ENCODE data around the gene SLC25A52. TPM values are rescaled to one million over a fixed set of nuclear protein-coding genes. Genes with fewer than 3 reads are reported as not detected.
A peak's percentile ranks its signal among the peaks of the same experiment; 100 is the strongest.
"Not testable (repeated sequence)": the region's sequence is repeated elsewhere in the genome, so short reads cannot be mapped to it uniquely, and the experiment has no call there.

SLC25A52 gene
- total RNA-seq, 1 donor from 2014 or later: not detected

DNA sequence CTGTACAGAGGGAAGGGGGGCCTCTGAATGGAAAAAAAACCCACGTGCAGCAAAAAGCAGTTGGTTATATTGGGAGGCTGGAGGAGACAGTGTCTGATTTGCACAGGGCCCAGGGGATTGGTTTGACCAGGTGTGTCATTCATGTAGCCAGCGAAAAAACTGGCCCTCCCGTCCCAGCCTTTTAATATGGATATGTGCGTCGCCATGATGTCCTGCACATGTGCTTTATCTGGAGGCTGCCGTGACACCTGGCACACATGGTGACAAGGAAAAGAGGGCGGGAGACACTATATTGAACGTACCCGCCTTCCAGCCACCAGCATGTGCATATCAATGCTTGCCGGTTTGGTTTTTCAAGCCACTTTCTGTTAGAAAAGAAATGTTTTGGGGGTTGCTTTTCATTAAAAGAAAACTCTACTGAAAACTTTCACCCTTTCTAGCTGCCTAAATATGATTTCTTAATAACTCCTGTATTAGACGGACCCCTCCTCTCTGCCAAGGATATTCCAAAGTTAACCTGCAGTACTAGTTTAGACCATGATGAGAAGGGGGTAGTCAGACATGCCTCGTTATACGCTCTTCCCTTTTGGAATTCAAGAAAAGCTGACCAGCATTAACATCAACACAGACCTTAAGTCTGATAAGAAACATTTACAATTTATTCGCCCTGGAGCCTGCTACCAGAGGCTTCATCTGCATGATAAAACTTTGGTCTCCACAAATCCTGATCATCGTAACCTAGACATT lies 16.2 kb downstream of the SLC25A52 start:
- ATAC-seq (ENCODE audit: poor library complexity): no peak
- intact Hi-C loops (cut with DNase I): loop anchor here (5.0 kb wide), 2 partner anchors 73 to 233 kb away; no protein-coding TSS in a partner anchor
- DNase-seq: no peak

DNA sequence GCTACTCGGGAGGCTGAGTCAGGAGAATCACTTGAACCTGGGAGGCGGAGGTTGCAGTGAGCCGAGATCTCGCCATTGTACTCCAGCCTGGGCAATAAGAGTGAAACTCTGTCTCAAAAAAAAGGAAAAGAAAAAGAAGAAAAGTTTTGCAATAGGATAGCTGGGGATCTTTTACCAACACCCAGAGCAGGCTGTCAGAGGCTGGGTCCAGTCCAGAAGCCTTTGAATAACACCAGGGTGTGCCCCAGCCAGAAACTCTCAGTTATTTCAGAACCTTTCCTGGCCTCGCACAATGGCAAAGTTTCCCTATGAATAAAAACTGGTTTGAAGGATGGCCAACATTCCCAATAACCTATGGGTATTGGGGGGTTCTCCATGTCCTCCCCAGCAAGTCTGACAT lies 17.1 kb downstream of the SLC25A52 start:
- peak; percentile 68 for DNase-seq
- intact Hi-C loops (cut with DNase I): loop anchor here (5.0 kb wide), 1 partner anchor 74 kb away; no protein-coding TSS in a partner anchor
- peak; percentile 83 for ATAC-seq (ENCODE audit: poor library complexity)

- intact Hi-C loops (cut with DNase I): loop anchor here (5.0 kb wide), 1 partner anchor 76 kb away; no protein-coding TSS in a partner anchor
- ATAC-seq (ENCODE audit: poor library complexity) (peak; percentile 49), DNase-seq (no peak)
Measured at GRCh38 chr18:31741097-31741735, 19.5 kb downstream of the SLC25A52 start.

- no peak for DNase-seq
Measured at GRCh38 chr18:31740180-31740579, 20.5 kb downstream of the SLC25A52 start.

GRCh38 chr18:31739651-31740050 lies 21.0 kb downstream of the SLC25A52 start:
- ATAC-seq (ENCODE audit: poor library complexity) (no peak), DNase-seq (no peak)
- intact Hi-C loops (cut with DNase I): loop anchor here (5.0 kb wide), 1 partner anchor 78 kb away; no protein-coding TSS in a partner anchor

More at GRCh38 chr18:31740180-31740579, 20.5 kb downstream of the SLC25A52 start:
- no peak for ATAC-seq (ENCODE audit: poor library complexity)
- intact Hi-C loops (cut with DNase I): loop anchor here (5.0 kb wide), 1 partner anchor 77 kb away; no protein-coding TSS in a partner anchor

GRCh38 chr18:31738460-31739407 lies 21.9 kb downstream of the SLC25A52 start:
- DNase-seq: no peak
- ATAC-seq (ENCODE audit: poor library complexity): no peak
- intact Hi-C loops (cut with DNase I): no loop called here

DNA sequence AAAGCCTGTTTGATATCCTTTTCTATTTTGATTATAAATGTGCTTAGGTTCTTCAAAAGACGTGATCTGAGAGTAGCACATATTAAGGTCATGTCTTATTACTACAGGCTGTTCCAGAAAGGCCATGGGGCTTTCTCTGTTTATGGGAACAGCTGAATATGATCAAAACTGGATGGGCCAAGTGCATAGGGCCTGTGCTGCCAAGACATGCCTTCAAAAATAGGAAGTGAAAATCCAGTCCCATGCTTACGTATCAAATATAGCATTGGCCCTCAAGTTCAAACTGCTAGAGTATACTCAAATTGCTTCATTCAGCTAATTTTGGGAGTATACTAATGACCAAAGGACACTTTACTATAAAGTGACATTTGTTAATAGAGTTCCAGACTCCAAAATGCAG lies 24.1 kb downstream of the SLC25A52 start:
- intact Hi-C loops (cut with DNase I): no loop called here
- ATAC-seq (ENCODE audit: poor library complexity): peak; percentile 25

GRCh38 chr18:31731628-31732027 lies 29.1 kb downstream of the SLC25A52 start:
- ATAC-seq (ENCODE audit: poor library complexity) (no peak), DNase-seq (no peak)
- intact Hi-C loops (cut with DNase I): no loop called here

More for the DNA sequence above, 24.1 kb downstream of the SLC25A52 start:
- DNase-seq: no peak

DNA sequence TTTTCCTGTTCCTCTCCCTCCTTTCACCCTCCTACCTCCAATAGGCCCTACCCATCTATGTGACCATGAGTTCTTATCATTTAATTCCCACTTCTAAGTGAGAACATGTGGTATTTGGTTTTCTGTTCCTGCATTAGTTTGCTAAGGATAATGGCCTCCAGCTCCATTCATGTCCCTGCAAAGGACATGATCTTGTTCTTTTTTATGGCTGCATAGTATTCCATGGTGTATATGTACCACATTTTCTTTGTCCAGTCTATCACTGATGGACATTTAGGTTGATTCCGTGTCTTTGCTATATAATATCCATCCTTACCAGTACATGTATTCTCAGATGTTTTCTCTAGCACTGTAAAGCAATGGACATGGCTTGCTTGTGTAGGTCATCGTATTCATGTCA lies 31.5 kb downstream of the SLC25A52 start:
- DNase-seq; intact Hi-C loops (cut with DNase I); ATAC-seq (ENCODE audit: poor library complexity): not testable (repeated sequence)

GRCh38 chr18:31723990-31724711 lies 36.5 kb downstream of the SLC25A52 start:
- ATAC-seq (ENCODE audit: poor library complexity) (peak; percentile 87), DNase-seq (peak; percentile 68)
- intact Hi-C loops (cut with DNase I): loop anchor here (5.0 kb wide), 1 partner anchor 167 kb away; no protein-coding TSS in a partner anchor

DNA sequence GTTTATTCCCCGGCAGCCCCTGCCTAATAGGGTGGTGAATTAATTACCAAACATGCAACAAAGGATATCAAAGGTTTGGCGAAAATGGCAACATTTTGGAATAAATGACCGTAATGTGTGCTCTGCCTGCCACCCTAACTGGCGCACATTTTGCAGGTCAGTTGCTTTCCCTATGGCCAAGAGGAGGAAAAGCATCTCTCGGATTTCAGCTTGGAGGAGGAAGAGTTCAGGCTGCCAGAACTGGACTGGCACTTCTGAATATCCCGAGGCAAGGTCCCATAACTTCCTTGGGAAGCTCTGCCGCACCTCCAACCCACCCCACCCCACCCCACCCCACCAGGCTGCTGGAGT lies 37.1 kb downstream of the SLC25A52 start:
- DNase-seq: no peak
- intact Hi-C loops (cut with DNase I): loop anchor here (5.0 kb wide), 1 partner anchor 166 kb away; no protein-coding TSS in a partner anchor
- ATAC-seq (ENCODE audit: poor library complexity): peak; percentile 41

DNA sequence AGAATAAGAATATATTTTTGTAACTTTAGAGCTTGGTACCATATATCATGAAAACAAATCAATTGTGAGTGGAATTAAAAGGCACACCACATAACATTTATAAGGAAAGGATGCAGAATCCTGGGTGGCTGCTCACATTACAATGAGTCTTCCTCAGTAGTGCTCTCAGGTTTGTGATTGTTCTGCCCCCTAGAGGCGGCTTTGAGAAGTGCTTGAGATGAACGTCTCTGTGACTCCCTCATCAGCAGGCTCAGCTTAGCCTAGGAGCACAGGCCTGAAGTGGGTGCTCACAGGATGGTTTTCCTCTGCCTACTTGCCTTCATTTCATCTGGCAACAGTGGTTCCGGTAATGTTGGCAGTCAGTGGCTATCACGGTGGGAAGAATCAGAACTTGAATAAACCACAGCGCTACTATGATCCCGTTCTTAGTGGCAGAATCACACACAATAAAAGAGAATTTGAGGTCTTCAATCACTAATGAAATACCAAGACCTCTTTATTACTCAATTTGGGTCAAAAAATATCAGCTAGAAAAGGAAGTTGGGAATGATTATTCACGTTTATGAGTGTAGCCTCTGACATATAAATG lies 38.2 kb downstream of the SLC25A52 start:
- intact Hi-C loops (cut with DNase I): loop anchor here (5.0 kb wide), 1 partner anchor 165 kb away; no protein-coding TSS in a partner anchor
- peak; percentile 85 for ATAC-seq (ENCODE audit: poor library complexity)
- peak; percentile 75 for DNase-seq

GRCh38 chr18:31721601-31722000 lies 39.1 kb downstream of the SLC25A52 start:
- DNase-seq: no peak
- ATAC-seq (ENCODE audit: poor library complexity): peak; percentile 4
- intact Hi-C loops (cut with DNase I): loop anchor here (5.0 kb wide), 1 partner anchor 164 kb away; no protein-coding TSS in a partner anchor

GRCh38 chr18:31720867-31721266 lies 39.8 kb downstream of the SLC25A52 start:
- DNase-seq (no peak), ATAC-seq (ENCODE audit: poor library complexity) (peak; percentile 32)
- intact Hi-C loops (cut with DNase I): loop anchor here (5.0 kb wide), 1 partner anchor 164 kb away; no protein-coding TSS in a partner anchor

GRCh38 chr18:31719363-31720006 lies 41.2 kb downstream of the SLC25A52 start:
- DNase-seq (no peak), ATAC-seq (ENCODE audit: poor library complexity) (no peak)
- intact Hi-C loops (cut with DNase I): loop anchor here (5.0 kb wide), 1 partner anchor 162 kb away; no protein-coding TSS in a partner anchor

DNA sequence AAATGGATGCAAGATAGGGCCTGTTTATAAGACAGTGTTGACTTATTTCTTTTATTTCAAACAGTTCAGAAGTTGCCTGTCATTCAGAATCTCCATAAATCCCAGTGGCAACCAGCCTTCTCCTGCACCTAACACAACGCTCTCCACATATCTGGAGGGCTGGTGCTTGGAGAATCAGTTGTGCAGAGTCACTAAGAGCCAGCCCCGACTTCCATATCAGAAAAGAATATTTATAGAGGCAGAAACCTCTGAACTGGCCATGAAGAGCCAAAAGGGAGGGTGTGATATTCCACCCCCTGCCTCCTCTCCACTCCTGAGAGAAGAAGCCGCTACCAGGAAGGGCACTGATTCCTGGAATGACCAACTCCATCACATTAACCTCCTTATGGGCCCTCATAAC lies 42.3 kb downstream of the SLC25A52 start:
- ATAC-seq (ENCODE audit: poor library complexity): peak; percentile 50
- intact Hi-C loops (cut with DNase I): no loop called here
- DNase-seq: no peak

- ATAC-seq (ENCODE audit: poor library complexity): no peak
- intact Hi-C loops (cut with DNase I): no loop called here
- DNase-seq: no peak
Measured at GRCh38 chr18:31716362-31716761, 44.3 kb downstream of the SLC25A52 start.
